Measurements from ENCODE around the gene PWP2.

The PWP2 gene

GRCh38 chr21:44070391-44070790 is 36.8 kb upstream of the PWP2 start:
- TF ChIP-seq POLR2AphosphoS5 (IDR thresholded peaks at IDR 0.05; ENCODE audit: low read depth) (no peak), REST (IDR thresholded peaks at IDR 0.05; ENCODE audit: insufficient replicate concordance, low read depth) (no peak), SPI1 (IDR thresholded peaks at IDR 0.05; ENCODE audit: borderline replicate concordance, low read depth) (no peak), GABPA (IDR thresholded peaks at IDR 0.05; ENCODE audit: low read depth) (no peak)
- TF ChIP-seq, protein P1, sequence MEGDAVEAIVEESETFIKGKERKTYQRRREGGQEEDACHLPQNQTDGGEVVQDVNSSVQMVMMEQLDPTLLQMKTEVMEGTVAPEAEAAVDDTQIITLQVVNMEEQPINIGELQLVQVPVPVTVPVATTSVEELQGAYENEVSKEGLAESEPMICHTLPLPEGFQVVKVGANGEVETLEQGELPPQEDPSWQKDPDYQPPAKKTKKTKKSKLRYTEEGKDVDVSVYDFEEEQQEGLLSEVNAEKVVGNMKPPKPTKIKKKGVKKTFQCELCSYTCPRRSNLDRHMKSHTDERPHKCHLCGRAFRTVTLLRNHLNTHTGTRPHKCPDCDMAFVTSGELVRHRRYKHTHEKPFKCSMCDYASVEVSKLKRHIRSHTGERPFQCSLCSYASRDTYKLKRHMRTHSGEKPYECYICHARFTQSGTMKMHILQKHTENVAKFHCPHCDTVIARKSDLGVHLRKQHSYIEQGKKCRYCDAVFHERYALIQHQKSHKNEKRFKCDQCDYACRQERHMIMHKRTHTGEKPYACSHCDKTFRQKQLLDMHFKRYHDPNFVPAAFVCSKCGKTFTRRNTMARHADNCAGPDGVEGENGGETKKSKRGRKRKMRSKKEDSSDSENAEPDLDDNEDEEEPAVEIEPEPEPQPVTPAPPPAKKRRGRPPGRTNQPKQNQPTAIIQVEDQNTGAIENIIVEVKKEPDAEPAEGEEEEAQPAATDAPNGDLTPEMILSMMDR (IDR thresholded peaks at IDR 0.05; ENCODE audit: insufficient read depth, low read length), result no peak
- Histone ChIP-seq H3K27ac (replicated peaks) (no peak overlapping the region), H3K4me3 (replicated peaks; ENCODE audit: insufficient read depth, low read length) (no peak overlapping the region), H3K27me3 (ENCODE audit: insufficient read depth, poor library complexity, severe bottlenecking) (no peaks in the 10 kb centered on the region)
- DNase-seq (ENCODE audit: low read depth in 1 of 2, low spot score in 1 of 2), result no peak

DNA sequence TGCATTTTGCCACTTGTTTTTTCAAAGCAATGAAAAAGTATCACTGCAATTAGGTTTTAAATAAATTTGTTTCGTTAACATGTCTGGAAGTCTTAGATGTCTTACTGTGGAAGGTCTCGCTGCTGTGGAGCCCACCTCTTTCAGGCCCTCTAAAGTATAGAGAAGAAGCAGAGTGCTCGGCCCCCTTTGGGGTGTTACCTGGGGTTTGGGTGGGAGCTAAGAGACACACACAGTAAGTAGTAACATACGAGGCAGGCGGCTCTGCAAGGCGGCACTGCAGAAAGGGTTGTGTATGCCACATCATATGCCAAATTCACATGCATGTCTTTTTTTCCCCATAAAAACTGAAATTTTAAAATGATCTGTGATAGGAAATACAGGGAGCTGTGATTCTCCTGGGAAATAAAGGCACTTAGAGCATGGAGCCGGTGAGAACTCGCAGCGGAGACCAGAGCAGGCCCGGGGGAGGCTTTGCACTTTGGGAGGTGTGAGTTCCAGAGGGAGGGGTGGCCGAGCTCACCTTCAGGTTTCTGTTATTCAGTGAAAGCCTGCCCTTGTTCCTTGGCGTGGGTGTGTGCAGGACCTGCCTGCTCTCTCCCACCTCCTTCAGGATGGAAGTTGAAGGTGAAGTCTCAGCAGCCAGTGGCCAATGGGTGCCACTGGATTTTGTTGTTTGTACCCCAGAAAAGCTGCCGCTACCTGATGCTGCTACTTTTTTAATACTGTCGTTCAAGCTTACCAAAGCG is 35.7 kb upstream of the PWP2 start:
- Histone ChIP-seq H3K27ac (replicated peaks) (no peak overlapping the region), H3K27me3 (ENCODE audit: insufficient read depth, poor library complexity, severe bottlenecking) (no peaks in the 10 kb centered on the region), H3K4me3 (replicated peaks; ENCODE audit: insufficient read depth, low read length) (no peak overlapping the region)
- TF ChIP-seq REST (IDR thresholded peaks at IDR 0.05; ENCODE audit: insufficient replicate concordance, low read depth) (no peak), SPI1 (IDR thresholded peaks at IDR 0.05; ENCODE audit: borderline replicate concordance, low read depth) (no peak), GABPA (IDR thresholded peaks at IDR 0.05; ENCODE audit: low read depth) (no peak), POLR2AphosphoS5 (IDR thresholded peaks at IDR 0.05; ENCODE audit: low read depth) (no peak)
- TF ChIP-seq, protein P1 (IDR thresholded peaks at IDR 0.05; ENCODE audit: insufficient read depth, low read length), result no peak
- no peak for DNase-seq (ENCODE audit: low read depth in 1 of 2, low spot score in 1 of 2)

- Histone ChIP-seq H3K27ac (replicated peaks) (no peak overlapping the region), H3K27me3 (ENCODE audit: insufficient read depth, poor library complexity, severe bottlenecking) (no peaks in the 10 kb centered on the region), H3K4me3 (replicated peaks; ENCODE audit: insufficient read depth, low read length) (no peak overlapping the region)
- DNase-seq (ENCODE audit: low read depth in 1 of 2, low spot score in 1 of 2), result no peak
- TF ChIP-seq, protein P1 (IDR thresholded peaks at IDR 0.05; ENCODE audit: insufficient read depth, low read length), result no peak
- no peak for TF ChIP-seq GABPA (IDR thresholded peaks at IDR 0.05; ENCODE audit: low read depth)
- no peak for TF ChIP-seq POLR2AphosphoS5 (IDR thresholded peaks at IDR 0.05; ENCODE audit: low read depth)
- TF ChIP-seq SPI1 (IDR thresholded peaks at IDR 0.05; ENCODE audit: borderline replicate concordance, low read depth), result no peak
- TF ChIP-seq REST (IDR thresholded peaks at IDR 0.05; ENCODE audit: insufficient replicate concordance, low read depth), result no peak
Measured at GRCh38 chr21:44072111-44072510, 35.1 kb upstream of the PWP2 start.
